IPS DF 4.7 (cell line): ENCODE data around the gene ANKRD34A.
A peak's percentile ranks its signal among the peaks of the same experiment; 100 is the strongest.
"Not testable (repeated sequence)": the region's sequence is repeated elsewhere in the genome, so short reads cannot be mapped to it uniquely, and the experiment has no call there.

Experiments used
- DNase-seq: peaks from one replicate; pipeline ENCODE4 v3.0.0-alpha.2; 2013; ENCODE audit warnings: low spot score; ENCODE audit errors: extremely low read depth

Gene ANKRD34A

GRCh38 chr1:145949219-145949618 lies 15.2 kb downstream of the ANKRD34A start:
- DNase-seq: no peak

- no peak for DNase-seq
Observed at GRCh38 chr1:145947551-145947950, 16.8 kb downstream of the ANKRD34A start.

- DNase-seq: no peak
Observed at GRCh38 chr1:145946477-145946986, 17.8 kb downstream of the ANKRD34A start.

- no peak for DNase-seq
Observed at GRCh38 chr1:145944532-145944931, 19.8 kb downstream of the ANKRD34A start.

GRCh38 chr1:145942871-145943270 lies 21.5 kb downstream of the ANKRD34A start:
- no peak for DNase-seq

- no peak for DNase-seq
Observed at GRCh38 chr1:145942405-145942804, 22.0 kb downstream of the ANKRD34A start.

- DNase-seq: no peak
Observed at GRCh38 chr1:145937436-145937835, 26.9 kb downstream of the ANKRD34A start.

- no peak for DNase-seq
Observed at GRCh38 chr1:145936247-145936646, 28.1 kb downstream of the ANKRD34A start.

- DNase-seq: no peak
Observed at GRCh38 chr1:145935708-145936107, 28.7 kb downstream of the ANKRD34A start.

- DNase-seq: not testable (repeated sequence)
Observed at GRCh38 chr1:145932522-145933009, 31.8 kb downstream of the ANKRD34A start.

- no peak for DNase-seq
Observed at GRCh38 chr1:145927916-145928643, 36.3 kb downstream of the ANKRD34A start.

- DNase-seq: peak; percentile 97
Observed at GRCh38 chr1:145927063-145927886, 37.1 kb downstream of the ANKRD34A start, which contains the start of gene RBM8A. TSS of gene RBM8A (minus strand) at chr1:145927484. CDS start at chr1:145927426, 58 bp downstream.

GRCh38 chr1:145926686-145927062 lies 37.7 kb downstream of the ANKRD34A start:
- DNase-seq: no peak

GRCh38 chr1:145922266-145922665 lies 42.1 kb downstream of the ANKRD34A start:
- DNase-seq: no peak

GRCh38 chr1:145920297-145920696 lies 44.1 kb downstream of the ANKRD34A start:
- not testable (repeated sequence) for DNase-seq

- no peak for DNase-seq
Observed at GRCh38 chr1:145918992-145919939, 45.1 kb downstream of the ANKRD34A start.

GRCh38 chr1:145918144-145918991 lies 46.0 kb downstream of the ANKRD34A start, which contains the start of gene PEX11B:
TSS of gene PEX11B (minus strand) at chr1:145918717. CDS start at chr1:145918688, 29 bp downstream.
- DNase-seq: no peak

GRCh38 chr1:145917595-145917994 lies 46.8 kb downstream of the ANKRD34A start:
- no peak for DNase-seq

GRCh38 chr1:145916745-145917144 lies 47.6 kb downstream of the ANKRD34A start:
- DNase-seq: no peak

GRCh38 chr1:145912128-145912641 lies 52.2 kb downstream of the ANKRD34A start:
- no peak for DNase-seq
